Stimulated activated CD4-positive, alpha-beta T cell treated with anti-CD3 and anti-CD28 coated beads, Interleukin-15, amount 100 ng/mL, for 1 hour (primary cell): ENCODE data around the gene RSPH10B2.
"Not testable (repeated sequence)": the region's sequence is repeated elsewhere in the genome, so short reads cannot be mapped to it uniquely, and the experiment has no call there.

Experiments
- DNase-seq, 2 donors: peaks; one replicate each; pipeline ENCODE4 v3.0.0-alpha.2; 2020; ENCODE audit warnings: low read depth in 1 of 2, low spot score in 1 of 2

RSPH10B2 gene

DNA sequence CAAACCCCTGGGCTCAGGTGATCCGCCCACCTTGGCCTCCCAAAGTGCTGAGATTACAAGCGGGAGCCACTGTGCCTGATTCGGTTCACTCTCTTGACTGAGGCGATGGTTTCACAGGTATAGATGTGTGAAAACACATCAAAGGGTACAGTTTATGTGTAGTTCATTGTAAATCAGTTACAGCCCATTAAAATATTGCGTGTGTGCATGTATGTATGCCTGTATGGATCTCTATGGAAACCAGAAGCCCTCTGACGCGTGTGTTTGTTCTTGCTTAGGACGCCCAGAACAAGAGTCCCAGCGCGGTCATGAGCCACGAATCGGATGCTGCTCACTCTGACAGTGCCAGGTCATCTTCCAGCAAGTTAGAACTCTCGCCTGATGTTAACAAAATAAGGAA lies 35.5 kb downstream of the RSPH10B2 start:
- DNase-seq: not testable (repeated sequence)

DNA sequence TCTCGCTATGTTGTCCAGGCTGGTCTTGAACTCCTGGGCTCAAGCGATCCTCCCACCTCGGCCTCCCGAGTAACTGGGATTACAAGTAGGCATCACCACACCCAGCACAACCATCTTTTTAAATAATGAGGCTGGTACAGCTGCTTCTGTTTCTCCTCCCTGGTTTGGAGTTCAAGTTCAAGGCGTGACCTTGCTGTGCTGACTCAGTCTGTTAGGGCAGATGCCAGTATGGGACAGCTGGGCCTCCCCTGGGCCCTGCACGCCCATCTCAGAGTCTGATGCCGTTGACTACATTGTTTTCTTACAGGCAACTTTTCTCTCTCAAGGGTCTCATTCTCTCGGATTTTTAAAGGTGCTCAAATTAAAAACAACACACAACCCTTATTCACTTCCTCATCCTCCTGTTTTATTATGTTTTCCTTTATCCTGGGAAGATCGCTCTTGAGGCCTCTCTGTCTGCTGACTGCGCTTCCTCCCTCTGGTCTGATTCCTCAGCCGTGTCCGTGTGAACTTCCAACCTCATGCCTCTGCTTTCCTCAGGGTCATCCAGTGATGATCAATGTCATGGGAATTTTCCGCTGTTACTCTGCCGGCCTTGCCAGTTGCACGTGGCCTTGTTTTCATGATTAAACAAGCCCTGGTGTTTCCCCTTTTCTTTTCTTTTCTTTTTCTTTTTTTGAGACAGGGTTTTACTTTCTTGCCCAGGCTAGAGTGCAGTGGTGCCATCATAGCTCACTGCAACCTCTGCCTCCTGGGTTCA lies 38.4 kb downstream of the RSPH10B2 start:
- DNase-seq: not testable (repeated sequence)

DNA sequence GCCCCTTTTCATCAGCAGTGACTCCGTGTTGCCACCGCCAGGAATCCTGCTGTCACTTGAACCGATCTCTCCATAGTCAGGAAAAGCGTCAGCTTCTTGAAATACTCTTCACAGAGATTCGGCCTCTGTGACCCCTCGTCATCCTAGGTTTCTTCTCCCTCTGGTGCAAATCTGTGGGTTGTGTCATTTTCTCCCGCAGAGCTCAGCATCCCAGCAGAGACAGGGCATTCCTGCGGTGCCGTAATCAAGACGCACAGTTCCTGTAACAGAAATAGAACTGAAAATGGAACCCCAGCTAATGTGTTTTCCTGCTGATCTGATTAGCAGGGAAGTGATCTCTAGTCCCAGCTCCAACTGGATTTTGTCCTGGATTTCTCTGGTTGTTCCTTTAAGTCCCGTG lies 40.4 kb downstream of the RSPH10B2 start:
- DNase-seq: not testable (repeated sequence)

DNA sequence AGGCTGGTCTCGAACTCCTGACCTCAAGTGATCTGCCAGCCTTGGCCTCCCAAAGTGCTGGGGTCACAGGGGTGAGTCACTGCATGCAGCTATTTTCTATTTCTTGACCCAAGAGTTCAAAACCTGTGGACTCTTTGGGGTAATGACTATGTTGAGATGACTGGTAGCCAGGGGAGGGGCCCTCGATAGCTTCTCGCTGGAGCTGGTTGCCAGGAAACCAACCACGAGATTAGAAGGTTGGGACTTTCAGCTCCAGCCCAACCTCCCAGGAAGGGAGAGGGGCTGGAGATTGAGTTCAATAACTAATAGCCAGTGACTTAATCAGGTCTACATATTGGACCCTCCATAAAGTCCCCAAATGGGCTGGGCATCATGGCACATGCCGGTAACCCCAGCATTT lies 43.3 kb downstream of the RSPH10B2 start:
- not testable (repeated sequence) for DNase-seq

DNA sequence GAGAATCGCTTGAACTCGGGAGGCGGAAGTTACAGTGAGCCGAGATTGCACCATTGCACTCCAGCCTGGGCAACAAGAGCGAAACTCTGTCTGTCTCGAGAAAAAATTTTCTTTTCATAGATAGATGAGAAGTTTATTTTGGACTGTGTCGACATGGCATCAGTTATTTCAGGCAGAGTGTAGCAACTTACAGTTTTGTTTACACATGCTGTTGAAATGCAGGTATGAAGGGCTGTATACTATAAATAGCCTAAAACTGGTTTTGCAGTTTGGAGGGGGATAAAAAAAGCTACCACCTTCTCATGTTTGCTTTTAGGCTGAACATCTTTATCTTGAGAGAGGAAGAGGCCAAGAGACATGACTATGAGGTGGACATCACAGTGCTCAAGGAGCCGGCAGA lies 44.1 kb downstream of the RSPH10B2 start:
- DNase-seq: not testable (repeated sequence)

DNA sequence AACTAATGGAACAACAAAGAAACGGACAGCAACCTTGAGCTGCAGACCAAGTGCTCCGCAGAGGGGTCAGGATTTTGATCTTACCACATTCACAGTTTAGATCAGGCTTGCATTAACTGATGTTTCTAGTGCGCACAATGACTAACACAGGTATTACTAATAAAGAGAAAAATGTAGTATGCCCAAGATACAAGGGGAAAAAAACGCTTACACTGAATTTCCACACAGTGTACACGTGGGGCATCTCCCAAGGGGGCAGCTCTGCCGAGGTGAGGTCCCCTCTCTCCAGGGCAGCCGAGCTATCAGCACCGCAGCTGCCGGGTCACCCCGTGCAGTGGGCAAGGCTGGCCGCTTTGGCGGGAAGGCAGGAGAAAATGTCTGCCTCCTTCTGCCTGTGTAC lies 46.0 kb downstream of the RSPH10B2 start:
- not testable (repeated sequence) for DNase-seq

DNA sequence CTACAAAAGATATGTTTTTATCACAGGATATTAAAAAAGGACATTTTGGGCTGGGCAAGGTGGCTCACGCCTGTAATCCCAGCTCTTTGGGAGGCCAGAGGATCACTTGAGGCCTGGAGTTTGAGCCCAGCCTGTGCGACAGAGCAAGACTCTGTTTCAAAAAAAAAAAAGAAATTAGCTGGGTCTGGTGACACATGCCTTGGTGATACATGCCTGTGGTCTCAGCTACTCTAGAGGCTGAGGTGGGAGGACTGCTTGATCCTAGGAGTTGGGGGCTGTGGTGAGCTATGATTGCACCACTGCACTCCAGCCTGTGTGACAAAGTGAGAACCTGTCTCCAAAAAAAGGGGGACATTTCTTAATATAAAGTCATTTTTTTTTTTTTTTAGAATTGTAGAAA lies 46.4 kb downstream of the RSPH10B2 start:
- DNase-seq: not testable (repeated sequence)

DNA sequence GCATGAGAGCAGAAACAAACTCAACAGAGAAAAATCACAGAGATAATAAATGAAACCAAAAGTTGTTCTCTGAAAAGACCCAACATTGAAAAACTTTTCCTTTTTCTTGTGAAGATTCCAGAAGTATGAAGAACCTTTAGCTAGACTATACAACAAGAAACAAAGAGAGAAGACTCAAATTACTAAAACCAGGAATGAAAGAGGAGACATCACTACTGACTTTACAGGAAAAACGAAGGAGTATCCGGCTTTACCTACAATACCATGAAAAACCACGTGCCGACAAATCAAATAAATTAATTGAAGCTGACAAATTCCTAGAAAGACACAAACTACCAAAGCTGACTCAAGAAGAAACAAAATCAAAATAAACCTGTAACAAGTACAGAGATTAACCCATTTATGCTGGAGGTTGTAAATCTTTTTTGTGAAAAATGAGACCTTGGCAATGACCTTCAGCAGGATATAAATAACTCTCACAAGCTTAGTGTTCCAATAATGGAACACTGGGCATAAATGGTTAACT lies 53.6 kb downstream of the RSPH10B2 start:
- DNase-seq: not testable (repeated sequence)

DNA sequence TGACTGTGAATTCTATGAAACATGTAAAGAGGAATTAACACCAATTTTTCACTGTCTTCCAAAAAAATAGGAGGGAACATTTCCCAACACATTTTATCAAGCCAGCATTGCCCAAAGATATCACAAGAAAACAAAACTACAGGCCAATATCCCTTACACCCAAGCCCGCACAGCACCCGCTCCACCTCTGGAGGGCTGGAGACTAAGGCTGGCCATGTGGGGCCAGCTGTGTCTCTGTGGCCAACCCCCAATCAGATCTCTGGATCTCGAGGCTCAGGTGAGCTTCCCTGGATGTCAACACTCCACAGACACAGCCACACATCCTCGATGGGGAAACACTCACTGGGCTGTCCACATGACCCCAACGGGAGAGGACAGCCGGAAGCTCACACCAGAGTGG lies 54.1 kb downstream of the RSPH10B2 start:
- DNase-seq: not testable (repeated sequence)

DNA sequence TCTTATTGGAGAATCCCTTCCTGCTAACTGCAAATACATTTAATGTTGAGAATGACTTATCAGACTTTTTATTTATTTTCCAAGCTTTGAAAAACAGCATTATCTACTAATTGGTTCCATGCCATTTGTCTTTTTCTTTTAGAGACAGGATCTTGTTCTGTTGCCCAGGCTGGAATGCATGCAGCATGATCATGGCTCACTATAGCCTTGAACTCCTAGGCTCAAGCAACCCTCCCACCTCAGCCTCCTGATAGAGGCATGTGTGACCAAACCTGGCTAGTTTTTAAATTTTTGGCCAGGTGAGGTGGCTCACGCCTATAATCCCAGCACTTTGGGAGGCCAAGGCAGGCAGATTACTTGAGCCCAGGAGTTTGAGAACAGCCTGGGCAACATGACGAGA lies 59.1 kb downstream of the RSPH10B2 start:
- not testable (repeated sequence) for DNase-seq

DNA sequence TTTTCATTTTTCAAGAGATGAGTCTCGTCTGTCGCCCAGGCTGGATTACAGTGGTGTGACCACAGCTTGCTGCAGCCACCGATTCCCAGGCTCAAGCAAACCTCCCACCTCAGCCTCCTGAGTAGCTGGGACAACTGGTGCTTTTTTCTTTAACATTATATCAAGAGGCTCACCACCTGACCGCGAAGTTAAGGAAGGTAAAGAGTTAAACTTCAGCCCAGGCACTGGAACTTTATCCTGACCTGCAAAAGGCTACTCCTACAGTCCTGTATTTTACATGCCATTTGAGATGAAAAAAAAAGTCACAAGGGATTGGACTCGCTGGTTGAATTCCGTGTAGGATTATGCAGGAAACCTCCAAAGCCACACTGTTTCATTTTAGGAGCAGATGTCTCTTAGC lies 61.6 kb downstream of the RSPH10B2 start:
- not testable (repeated sequence) for DNase-seq

DNA sequence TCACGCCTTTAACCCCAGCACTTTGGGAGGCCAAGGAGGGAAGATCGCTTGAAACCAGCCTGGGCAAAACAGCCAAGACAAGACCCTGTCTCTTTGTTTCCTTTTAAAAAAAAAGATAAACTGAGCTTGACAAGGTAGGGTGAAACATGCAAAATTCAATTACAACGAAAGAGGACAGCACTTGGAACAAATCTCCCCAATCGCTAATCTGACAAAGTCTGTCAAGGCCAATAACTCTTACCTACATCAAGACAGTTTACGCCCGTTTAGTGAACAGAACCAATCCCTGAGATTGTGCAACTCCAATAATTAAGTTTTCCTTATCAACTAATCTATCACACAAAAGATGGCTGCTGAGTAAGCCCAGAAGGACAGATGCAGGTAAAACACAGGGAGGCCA lies 67.7 kb downstream of the RSPH10B2 start:
- not testable (repeated sequence) for DNase-seq

DNA sequence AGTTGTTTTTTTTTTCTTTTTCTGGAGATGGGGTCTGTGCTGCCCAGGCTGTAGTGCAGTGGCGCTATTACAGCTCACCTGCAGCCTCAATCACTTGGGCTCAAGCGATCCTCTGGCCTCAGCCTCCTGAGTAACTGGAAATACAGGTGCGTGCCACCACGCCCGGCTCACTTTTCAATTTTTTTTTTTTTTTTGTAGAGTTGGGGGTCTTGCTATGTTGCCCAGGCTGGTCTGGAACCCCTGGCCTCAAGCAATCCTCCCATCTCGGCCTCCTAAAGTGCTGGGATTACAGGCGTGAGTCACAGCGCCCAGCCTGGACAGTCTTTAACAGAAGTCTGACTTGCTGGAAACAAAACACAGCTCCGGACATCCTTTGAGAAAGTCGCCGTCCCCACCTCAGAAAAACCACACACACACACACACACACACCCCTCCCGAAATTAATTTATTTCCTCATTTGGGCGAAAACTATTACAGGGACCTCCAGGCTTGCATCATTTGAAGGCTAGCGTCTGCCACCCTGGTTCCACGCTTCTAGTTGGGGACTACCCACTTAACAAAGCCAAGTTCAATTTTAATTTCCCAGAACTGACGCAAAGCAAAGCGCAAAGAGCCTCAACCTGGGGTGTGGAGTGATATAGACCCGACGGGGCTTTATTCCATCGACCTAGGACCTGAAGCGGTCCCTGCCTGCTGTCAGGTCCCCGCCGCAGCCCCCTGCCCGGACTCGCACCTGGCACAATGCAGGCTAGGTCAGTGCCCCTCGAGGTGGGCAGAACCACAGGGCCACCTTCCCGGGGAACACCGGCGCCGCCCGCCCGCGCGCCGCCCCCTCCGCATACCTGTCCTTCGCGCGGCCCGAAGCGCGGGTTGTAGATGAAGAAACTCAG lies 71.6 kb downstream of the RSPH10B2 start:
- not testable (repeated sequence) for DNase-seq

DNA sequence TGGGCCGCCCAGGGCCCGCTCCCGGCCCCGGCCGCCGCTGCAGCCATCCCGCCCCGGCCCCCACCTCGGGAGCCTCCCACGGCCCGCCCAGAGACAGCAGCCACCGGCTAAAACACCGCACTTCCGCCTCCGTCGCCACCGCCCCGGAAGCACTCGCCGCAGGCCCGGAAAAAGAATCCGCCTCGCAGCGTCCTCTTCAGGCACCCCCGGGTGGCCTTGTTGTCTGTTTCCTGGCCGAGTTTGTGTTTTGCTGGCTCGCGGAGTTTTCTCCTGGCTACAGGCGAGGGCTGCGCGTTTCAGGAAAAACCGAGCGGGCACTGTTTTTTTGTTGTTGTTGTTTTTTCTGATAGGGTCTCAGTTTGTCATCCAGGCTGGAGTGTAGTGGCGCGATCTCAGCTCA lies 72.2 kb downstream of the RSPH10B2 start, which contains the start of gene CCZ1B:
Gene CCZ1B, minus strand, starts transcription at position 125 of the 400 bp plus-strand sequence. Its CDS starts 78 bp downstream, at position 47.
- peak; percentile 64 to 77 for DNase-seq

DNA sequence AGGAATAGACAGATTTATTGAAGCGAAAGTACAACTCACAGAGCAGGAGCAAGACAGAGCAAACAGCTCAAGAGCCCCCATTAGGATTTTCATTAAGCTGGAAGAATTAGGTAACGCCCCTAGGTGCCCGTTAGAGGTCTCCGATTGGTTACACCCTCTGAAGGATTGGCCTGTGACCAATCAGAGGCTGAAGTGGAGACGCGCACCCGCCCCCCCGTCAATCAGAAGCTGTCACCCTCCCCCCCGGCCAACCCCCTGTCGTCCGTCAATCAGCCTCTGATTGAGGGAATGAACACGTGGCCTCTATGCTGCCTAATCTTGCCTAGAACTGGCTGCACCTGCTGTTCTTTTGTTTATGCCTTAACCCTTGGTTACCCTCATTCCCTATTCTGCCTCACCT lies 73.3 kb downstream of the RSPH10B2 start:
- DNase-seq: not testable (repeated sequence)

DNA sequence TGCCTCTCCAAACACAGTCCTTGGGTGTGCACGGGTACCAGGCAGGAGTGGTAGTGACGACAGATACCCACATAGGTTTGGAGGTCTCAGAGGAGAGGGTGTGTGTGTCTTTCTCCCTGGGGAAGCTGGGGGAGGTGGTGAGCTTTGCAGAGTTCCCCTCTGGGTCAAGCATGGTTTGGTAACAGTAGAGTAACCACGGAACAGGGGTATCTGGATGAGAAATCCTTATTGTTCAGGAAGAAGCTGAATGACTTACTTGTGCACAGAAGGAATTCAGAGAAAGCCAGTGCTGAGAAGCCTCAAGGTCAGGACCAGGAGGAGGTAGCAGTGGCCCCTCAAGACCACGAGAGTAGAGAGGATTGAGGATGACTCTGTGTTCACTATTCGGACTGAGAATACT lies 75.7 kb downstream of the RSPH10B2 start:
- DNase-seq: not testable (repeated sequence)

DNA sequence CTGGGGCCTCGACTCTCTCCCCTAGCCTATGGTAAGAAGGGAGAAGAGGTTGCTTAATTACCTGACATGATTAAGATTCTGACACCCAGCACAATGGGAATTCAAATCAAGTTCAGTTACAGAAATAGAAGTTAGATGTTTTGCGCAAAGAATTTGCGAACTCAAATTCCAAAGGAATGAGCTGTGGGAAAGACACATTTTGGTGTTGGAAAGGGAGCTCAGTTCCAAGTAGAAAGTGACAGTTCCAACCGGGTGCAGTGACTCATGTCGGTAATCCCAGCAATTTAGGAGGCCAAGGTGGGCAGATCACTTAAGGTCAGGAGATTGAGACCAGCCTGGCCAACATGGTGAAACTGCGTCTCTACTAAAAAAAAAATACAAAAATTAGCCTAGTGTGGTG lies 76.1 kb downstream of the RSPH10B2 start:
- not testable (repeated sequence) for DNase-seq

DNA sequence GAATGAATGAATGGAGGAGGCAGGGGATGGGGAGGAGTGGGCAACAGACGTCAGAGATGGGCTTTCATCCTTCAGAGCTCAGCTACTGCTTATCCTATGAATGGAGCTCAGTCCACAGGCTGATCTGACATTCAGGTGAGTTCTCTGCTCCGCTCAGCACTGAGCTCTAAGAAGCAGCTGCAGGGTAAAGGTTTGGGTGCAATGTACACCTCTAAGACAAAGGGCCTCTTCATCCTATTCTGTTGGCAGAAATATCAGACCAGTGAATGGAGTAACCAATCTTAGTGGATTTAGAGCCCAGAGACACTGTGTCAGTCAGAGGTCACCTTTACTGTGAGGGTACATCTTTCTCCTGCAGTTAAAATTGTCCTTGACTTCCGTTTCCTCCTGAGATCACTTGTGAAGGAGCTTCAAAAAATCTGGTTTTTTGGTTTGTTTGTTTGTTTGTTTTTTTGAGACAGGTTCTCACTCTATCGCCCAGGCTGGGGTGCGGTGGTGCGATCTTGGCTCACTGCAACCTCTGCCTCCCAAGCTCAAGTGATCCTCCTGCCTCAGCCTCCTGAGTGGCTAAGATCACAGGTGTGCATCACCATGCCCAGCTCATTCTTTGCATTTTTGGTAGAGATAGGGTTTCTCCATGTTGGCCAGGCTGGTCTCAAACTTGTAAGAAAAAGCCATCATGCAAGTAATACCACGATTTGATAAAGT lies 77.3 kb downstream of the RSPH10B2 start:
- DNase-seq: no peak

DNA sequence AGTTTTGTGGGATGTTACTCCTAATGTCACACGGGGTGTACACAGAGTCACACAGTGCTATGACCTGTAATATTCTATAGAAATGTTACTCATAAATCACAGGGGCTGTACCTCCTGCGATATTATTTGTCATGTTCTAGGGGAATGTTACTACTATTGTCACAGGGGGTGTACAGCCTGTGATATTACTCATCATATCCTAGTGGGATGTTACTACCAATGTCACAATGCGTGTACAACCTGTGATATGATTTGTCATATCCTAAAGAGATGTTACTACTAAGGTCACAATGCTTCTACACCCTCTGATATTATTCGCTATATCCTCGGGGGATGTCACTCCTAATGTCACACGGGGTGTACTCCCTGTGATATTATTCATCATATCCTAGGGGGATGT lies 79.7 kb downstream of the RSPH10B2 start:
- no peak for DNase-seq

DNA sequence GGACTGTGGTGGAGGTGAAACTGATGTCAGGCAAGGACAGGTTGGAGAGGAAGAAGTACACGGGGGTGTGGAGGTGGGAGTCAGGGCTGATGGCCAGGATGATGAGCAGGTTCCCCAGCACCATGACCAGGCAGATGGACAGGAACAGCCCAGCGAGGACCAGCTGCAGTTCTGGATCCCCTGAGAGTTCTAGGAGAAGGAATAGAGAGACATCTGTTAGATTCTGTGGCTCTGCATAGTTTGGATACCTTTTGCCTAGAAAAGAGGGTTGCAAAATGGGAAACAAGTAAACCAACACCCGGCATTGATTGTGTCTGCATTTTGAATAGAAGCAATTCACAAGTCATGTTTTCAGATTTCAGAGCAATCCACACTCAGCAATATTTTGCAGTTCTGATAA lies 81.6 kb downstream of the RSPH10B2 start:
- DNase-seq: not testable (repeated sequence)

DNA sequence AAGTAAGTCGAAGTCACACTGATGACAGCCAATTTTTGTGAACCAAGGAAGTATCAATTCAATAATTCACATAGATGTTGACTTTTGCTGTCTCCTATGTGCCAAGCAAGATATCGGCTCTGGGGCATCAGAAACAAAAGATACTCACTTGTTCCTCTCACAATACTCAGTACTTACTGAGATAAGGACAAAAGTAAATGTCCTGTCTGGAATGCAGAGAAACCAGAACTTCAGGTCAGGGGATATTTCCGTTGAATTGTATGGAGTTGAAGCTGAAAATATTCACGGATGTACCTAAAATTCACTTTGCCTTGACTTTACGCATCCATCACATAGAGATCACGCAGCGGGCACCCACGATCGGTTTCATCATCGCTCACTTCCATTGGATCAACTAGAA lies 83.2 kb downstream of the RSPH10B2 start:
- DNase-seq: not testable (repeated sequence)
